ENCODE data around the gene NT5C2. TPM values are rescaled to one million over a fixed set of nuclear protein-coding genes. Genes with fewer than 3 reads are reported as not detected.
"Not testable (repeated sequence)": the region's sequence is repeated elsewhere in the genome, so short reads cannot be mapped to it uniquely, and the experiment has no call there.

NT5C2 gene
- polyA plus RNA-seq, 3 donors: 68.6 to 116 (median 81.8) TPM

DNA sequence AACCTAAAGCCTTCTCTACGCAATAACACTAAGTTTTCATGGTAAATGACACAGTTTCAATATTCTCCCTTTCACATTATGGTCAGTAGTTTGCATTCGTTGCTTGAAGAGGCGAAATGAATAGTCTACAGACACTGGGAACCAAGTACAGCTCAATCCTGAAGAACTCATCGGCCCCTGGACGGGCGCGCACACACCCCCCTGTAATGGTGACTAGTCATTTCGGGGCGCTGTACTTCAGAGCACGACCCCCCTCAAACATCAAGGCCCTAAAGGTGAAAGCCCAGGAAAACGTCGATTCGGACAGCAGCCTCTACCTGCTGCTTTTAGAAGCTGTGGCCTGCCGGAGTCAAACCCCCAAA, 1.0 kb downstream of the NT5C2 start:
- Mint-ChIP-seq H3K27ac (peak overlapping the region; percentile 99 to 100 (median 99)), H3K4me1 (peaks cover 55% of the 10 kb centered on the region), H3K27me3 (ENCODE audit: low read depth in 3 of 3) (no peaks in the 10 kb centered on the region), H3K9me3 (peaks cover 0 to 3% (median 0%) of the 10 kb centered on the region in 7 donors), H3K4me3 (peak overlapping the region; percentile 99 to 100), H3K36me3 (peaks cover 12 to 17% of the 10 kb centered on the region in 2 donors)
- no peaks in the 10 kb centered on the region for H3K36me3 ChIP-seq (replicated peaks in 1 of 2; ENCODE audit: control insufficient read depth in 1 of 2, insufficient read depth in 2 of 2, low read length in 2 of 2)
- peak overlapping the region; percentile 94 for H3K27ac ChIP-seq (ENCODE audit: low read depth in 1 of 2, low read length in 2 of 2)
- intact Hi-C loops (cut with micrococcal nuclease): loop anchor here (2.0 to 5.0 kb wide), 2 partner anchors 49 to 50 kb away; no protein-coding TSS in a partner anchor
- DNase-seq: no peak
- peak overlapping the region; percentile 66 to 98 (median 94) for H3K4me3 ChIP-seq (replicated peaks in 1 of 3; ENCODE audit: low read depth in 2 of 3, low read length in 3 of 3)
- TF ChIP-seq, protein P1, sequence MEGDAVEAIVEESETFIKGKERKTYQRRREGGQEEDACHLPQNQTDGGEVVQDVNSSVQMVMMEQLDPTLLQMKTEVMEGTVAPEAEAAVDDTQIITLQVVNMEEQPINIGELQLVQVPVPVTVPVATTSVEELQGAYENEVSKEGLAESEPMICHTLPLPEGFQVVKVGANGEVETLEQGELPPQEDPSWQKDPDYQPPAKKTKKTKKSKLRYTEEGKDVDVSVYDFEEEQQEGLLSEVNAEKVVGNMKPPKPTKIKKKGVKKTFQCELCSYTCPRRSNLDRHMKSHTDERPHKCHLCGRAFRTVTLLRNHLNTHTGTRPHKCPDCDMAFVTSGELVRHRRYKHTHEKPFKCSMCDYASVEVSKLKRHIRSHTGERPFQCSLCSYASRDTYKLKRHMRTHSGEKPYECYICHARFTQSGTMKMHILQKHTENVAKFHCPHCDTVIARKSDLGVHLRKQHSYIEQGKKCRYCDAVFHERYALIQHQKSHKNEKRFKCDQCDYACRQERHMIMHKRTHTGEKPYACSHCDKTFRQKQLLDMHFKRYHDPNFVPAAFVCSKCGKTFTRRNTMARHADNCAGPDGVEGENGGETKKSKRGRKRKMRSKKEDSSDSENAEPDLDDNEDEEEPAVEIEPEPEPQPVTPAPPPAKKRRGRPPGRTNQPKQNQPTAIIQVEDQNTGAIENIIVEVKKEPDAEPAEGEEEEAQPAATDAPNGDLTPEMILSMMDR (IDR thresholded peaks at IDR 0.05): no peak
- peaks cover 52 to 64% of the 10 kb centered on the region in 2 donors for H3K4me1 ChIP-seq (ENCODE audit: control insufficient read depth in 1 of 2, insufficient read depth in 2 of 2, low read length in 2 of 2)
- H3K9ac ChIP-seq (ENCODE audit: insufficient read depth, low read length, poor library complexity, severe bottlenecking): peak overlapping the region; percentile 96
- H3K27me3 ChIP-seq (ENCODE audit: control insufficient read depth in 2 of 2, insufficient read depth in 2 of 2, low read length in 2 of 2): no peaks in the 10 kb centered on the region
- peak overlapping the region; percentile 66 for H2AFZ ChIP-seq (ENCODE audit: insufficient read depth, low read depth, low read length, poor library complexity, severe bottlenecking)
- H4K20me1 ChIP-seq (ENCODE audit: insufficient read depth, low read length): peaks cover 59% of the 10 kb centered on the region
- WGBS (ENCODE audit: insufficient coverage): 1% methylated on average over 10 of the region's 14 CpGs
- no peaks in the 10 kb centered on the region for H3K9me3 ChIP-seq (replicated peaks in 1 of 2; ENCODE audit: control insufficient read depth in 1 of 2, insufficient read depth in 1 of 2, low read length in 2 of 2)
- peak overlapping the region; percentile 89 for H3K4me2 ChIP-seq (replicated peaks; ENCODE audit: extremely low read depth, low read length, poor library complexity, severe bottlenecking)
- H3K79me2 ChIP-seq (ENCODE audit: insufficient read depth, low read length): peaks cover 85% of the 10 kb centered on the region

- peaks cover 55% of the 10 kb centered on the region for H3K4me1 Mint-ChIP-seq
- not testable (repeated sequence) for H3K9me3 ChIP-seq (replicated peaks in 1 of 2; ENCODE audit: control insufficient read depth in 1 of 2, insufficient read depth in 1 of 2, low read length in 2 of 2); H3K9me3 Mint-ChIP-seq; H3K27me3 Mint-ChIP-seq (ENCODE audit: low read depth in 3 of 3); H3K36me3 ChIP-seq (replicated peaks in 1 of 2; ENCODE audit: control insufficient read depth in 1 of 2, insufficient read depth in 2 of 2, low read length in 2 of 2); DNase-seq; H2AFZ ChIP-seq (ENCODE audit: insufficient read depth, low read depth, low read length, poor library complexity, severe bottlenecking); H3K9ac ChIP-seq (ENCODE audit: insufficient read depth, low read length, poor library complexity, severe bottlenecking); H3K27me3 ChIP-seq (ENCODE audit: control insufficient read depth in 2 of 2, insufficient read depth in 2 of 2, low read length in 2 of 2)
- Histone ChIP-seq H3K27ac (ENCODE audit: low read depth in 1 of 2, low read length in 2 of 2) (peak overlapping the region; percentile 42 to 94), H4K20me1 (ENCODE audit: insufficient read depth, low read length) (peaks cover 67% of the 10 kb centered on the region), H3K4me3 (replicated peaks in 1 of 3; ENCODE audit: low read depth in 2 of 3, low read length in 3 of 3) (peak overlapping the region; percentile 66 to 98 (median 94)), H3K79me2 (ENCODE audit: insufficient read depth, low read length) (peaks cover 94% of the 10 kb centered on the region), H3K4me1 (ENCODE audit: control insufficient read depth in 1 of 2, insufficient read depth in 2 of 2, low read length in 2 of 2) (peaks cover 53 to 64% of the 10 kb centered on the region in 2 donors), H3K4me2 (replicated peaks; ENCODE audit: extremely low read depth, low read length, poor library complexity, severe bottlenecking) (peak overlapping the region; percentile 89)
- H3K27ac Mint-ChIP-seq: peak overlapping the region in 5 of 7 donors; percentile 66 to 100 (median 99)
- intact Hi-C loops (cut with micrococcal nuclease): loop anchor here in 1 of 2 donors (5.0 kb wide), 1 partner anchor 51 kb away; no protein-coding TSS in a partner anchor
- no CpG with 5 or more reads among the region's 7 CpGs for WGBS (ENCODE audit: insufficient coverage)
- peak overlapping the region; percentile 99 to 100 for H3K4me3 Mint-ChIP-seq
- peaks cover 15 to 25% of the 10 kb centered on the region in 2 donors for H3K36me3 Mint-ChIP-seq
These were observed 1.9 kb downstream of the NT5C2 start for GRCh38 chr10:103191198-103191597.

Measured in CD14-positive monocyte (primary cell).